B cell (primary cell): ENCODE measurements around the gene SPRED2. TPM values are rescaled to one million over a fixed set of nuclear protein-coding genes. Genes with fewer than 3 reads are reported as not detected.

Source experiments
- ATAC-seq: fragments of 200-7000 bp; cut with Tn5 transposase; one replicate; pipeline ENCODE4 v1.10.0; 2021; ENCODE audit warnings: low read depth, mild to moderate bottlenecking, moderate number of reproducible peaks, moderate library complexity
- CTCF ChIA-PET: fragments of 350-600 bp; sonication (Branson Sonifier 250); formaldehyde crosslinking; loops from one replicate; lab custom pipeline; 2021; ENCODE audit warnings: antibody characterized with exemption, inconsistent platforms; lab: Charles Lee
- POLR2A ChIA-PET: fragments of 350-600 bp; sonication (Branson Sonifier 250); formaldehyde crosslinking; loops from one replicate; lab custom pipeline; 2021; ENCODE audit warnings: antibody characterized with exemption; lab: Charles Lee
- DNase-seq: peaks from one replicate; pipeline ENCODE4 v3.0.0; 2013
- H2AFZ ChIP-seq: 2 replicates; pipeline ENCODE4 v1.6.1; 2012; ENCODE audit warnings: mild to moderate bottlenecking, low read depth, low read length; ENCODE audit not compliant: insufficient read depth, poor library complexity, severe bottlenecking
- H3K27ac ChIP-seq, 2 donors: 1 replicate in 1 of 2; 2 replicates in 1 of 2; pipeline ENCODE4 v1.5.1; 2012 to 2013; ENCODE audit warnings: low read length in 2 of 2, mild to moderate bottlenecking in 2 of 2, moderate library complexity in 1 of 2
- H3K27me3 ChIP-seq, 4 experiments: fragments of 200-600 bp in 1 of 4; sonication (generic) in 1 of 4; replicated peaks in 1 of 4; 1 replicate in 2 of 4; 2 replicates in 2 of 4; pipeline versions ENCODE4 v1.6.1 to v1.7.0; 2013 to 2016; ENCODE audit warnings: low read length in 3 of 4, mild to moderate bottlenecking in 2 of 4, mixed read lengths in 1 of 4, moderate library complexity in 1 of 4; ENCODE audit not compliant: insufficient read depth in 4 of 4, control insufficient read depth in 3 of 4; ENCODE audit errors: control extremely low read depth in 1 of 4
- H3K36me3 ChIP-seq, 2 experiments: replicated peaks in 1 of 2; 1 replicate in 1 of 2; 2 replicates in 1 of 2; pipeline versions ENCODE4 v1.6.1 to v1.7.1; 2013; ENCODE audit warnings: low read length in 1 of 2; ENCODE audit not compliant: insufficient read depth in 2 of 2, control insufficient read depth in 1 of 2; ENCODE audit errors: control extremely low read depth in 1 of 2, extremely low read depth in 1 of 2
- H3K4me1 ChIP-seq, 2 donors: fragments of 200-600 bp in 1 of 2; sonication (generic) in 1 of 2; 1 replicate in 1 of 2; 2 replicates in 1 of 2; pipeline versions ENCODE4 v1.5.1 to v1.6.1; 2013 to 2017; ENCODE audit warnings: low read length in 2 of 2; ENCODE audit not compliant: control insufficient read depth in 2 of 2, insufficient read depth in 2 of 2
- H3K4me2 ChIP-seq: replicated peaks from 2 replicates; pipeline ENCODE3; 2012; ENCODE audit warnings: mild to moderate bottlenecking, low read depth, low read length; ENCODE audit not compliant: poor library complexity, severe bottlenecking
- H3K4me3 ChIP-seq, 5 experiments: fragments of 200-600 bp in 1 of 5; sonication (generic) in 1 of 5; 1 replicate in 3 of 5; 2 replicates in 2 of 5; pipeline versions ENCODE4 v1.5.1 to v1.7.0; 2011 to 2016; ENCODE audit warnings: low read length in 4 of 5, mild to moderate bottlenecking in 4 of 5, low read depth in 2 of 5, control low read depth in 1 of 5, moderate library complexity in 1 of 5; ENCODE audit not compliant: insufficient read depth in 1 of 5; ENCODE audit errors: control extremely low read depth in 1 of 5, extremely low read depth in 1 of 5
- H3K79me2 ChIP-seq: fragments of 200-600 bp; sonication (generic); one replicate; pipeline ENCODE4 v1.6.0; 2016; ENCODE audit warnings: low read length; ENCODE audit not compliant: control insufficient read depth, insufficient read depth
- H3K9ac ChIP-seq: fragments of 200-600 bp; sonication (generic); 2 replicates; pipeline ENCODE4 v1.6.1; 2017; ENCODE audit warnings: mild to moderate bottlenecking, low read length, moderate library complexity
- H3K9me3 ChIP-seq, 3 donors: one replicate each; pipeline versions ENCODE4 v1.6.1 to v1.7.1; 2013; ENCODE audit warnings: low read length in 2 of 3; ENCODE audit not compliant: control insufficient read depth in 2 of 3, insufficient read depth in 1 of 3; ENCODE audit errors: control extremely low read depth in 1 of 3
- H4K20me1 ChIP-seq: 2 replicates; pipeline ENCODE4 v1.6.0; 2012; ENCODE audit warnings: mild to moderate bottlenecking, low read length; ENCODE audit not compliant: insufficient read depth, control insufficient read depth, poor library complexity, severe bottlenecking
- H3K27ac Mint-ChIP-seq: one replicate; pipeline ENCODE4 v1.8.0; 2021; ENCODE audit warnings: mixed read lengths
- H3K27me3 Mint-ChIP-seq: one replicate; pipeline ENCODE4 v1.8.0; 2021; ENCODE audit warnings: mixed read lengths
- H3K4me1 Mint-ChIP-seq: one replicate; pipeline ENCODE4 v1.8.0; 2021; ENCODE audit warnings: mixed read lengths
- H3K4me3 Mint-ChIP-seq: one replicate; pipeline ENCODE4 v1.8.0; 2021; ENCODE audit warnings: mixed read lengths
- H3K9me3 Mint-ChIP-seq: one replicate; pipeline ENCODE4 v1.8.0; 2022; ENCODE audit warnings: mixed read lengths; ENCODE audit not compliant: insufficient read depth
- EZH2 ChIP-seq: IDR thresholded peaks from 2 replicates; pipeline ENCODE4 v1.6.1; 2012; ENCODE audit warnings: borderline replicate concordance, low read depth, mild to moderate bottlenecking, moderate library complexity, low read length; ENCODE audit not compliant: insufficient read depth, poor library complexity, severe bottlenecking
- WGBS: methylation state at CpG from one replicate; pipeline ENCODE4 v1.1.5; 2013; ENCODE audit warnings: missing lambda C conversion rate; ENCODE audit not compliant: insufficient coverage; 5-methylcytosine and 5-hydroxymethylcytosine counted together
- intact Hi-C: fragments of 100-400 bp; cut with micrococcal nuclease; formaldehyde crosslinking; loops from one replicate; pipeline ENCODE4 v1.10.0; 2022
- polyA plus RNA-seq: library from polyadenylated mRNA; depleted of rRNA; stranded (reverse); fragments of >200 nt; gene quantifications from 2 replicates; pipeline ENCODE4 v1.2.3, GENCODE V29; 2012
- total RNA-seq, 2 donors: library from RNA; stranded (reverse); fragments of 120-200 nt in 1 of 2; gene quantifications; 1 replicate in 1 of 2; 2 replicates in 1 of 2; pipeline versions ENCODE4 v1.2.3 to v1.2.4, GENCODE V29; 2013 to 2022
- TF ChIP-seq, protein P1 (sequence below): fragments of 200-600 bp; IDR thresholded peaks from one replicate; pipeline ENCODE4 v1.8.0; 2022; ENCODE audit warnings: antibody characterized with exemption, mild to moderate bottlenecking

SPRED2 gene
- total and polyA plus RNA-seq, 2 donors (not counting 1 experiment from before 2014, with no cell fraction given): 0.40 to 1.3 TPM

GRCh38 chr2:65267008-65267407 lies 165.4 kb downstream of the SPRED2 start:
- Histone ChIP-seq H3K36me3 (peaks cover 16 to 76% of the 10 kb centered on the region in 2 experiments), H3K4me1 (no peaks in the 10 kb centered on the region), H4K20me1 (peaks cover 63% of the 10 kb centered on the region), H3K27ac (no peak overlapping the region), H3K4me2 (no peak overlapping the region), H2AFZ (no peak overlapping the region), H3K9ac (no peak overlapping the region), H3K9me3 (no peaks in the 10 kb centered on the region), H3K79me2 (peaks cover 8% of the 10 kb centered on the region), H3K27me3 (no peaks in the 10 kb centered on the region), H3K4me3 (no peak overlapping the region)
- DNase-seq: no peak
- intact Hi-C loops: loop anchor here (5.0 kb wide), 1 partner anchor 165 kb away; the partner anchor contains the start of gene SPRED2
- no peak for TF ChIP-seq EZH2
- TF ChIP-seq, protein P1, sequence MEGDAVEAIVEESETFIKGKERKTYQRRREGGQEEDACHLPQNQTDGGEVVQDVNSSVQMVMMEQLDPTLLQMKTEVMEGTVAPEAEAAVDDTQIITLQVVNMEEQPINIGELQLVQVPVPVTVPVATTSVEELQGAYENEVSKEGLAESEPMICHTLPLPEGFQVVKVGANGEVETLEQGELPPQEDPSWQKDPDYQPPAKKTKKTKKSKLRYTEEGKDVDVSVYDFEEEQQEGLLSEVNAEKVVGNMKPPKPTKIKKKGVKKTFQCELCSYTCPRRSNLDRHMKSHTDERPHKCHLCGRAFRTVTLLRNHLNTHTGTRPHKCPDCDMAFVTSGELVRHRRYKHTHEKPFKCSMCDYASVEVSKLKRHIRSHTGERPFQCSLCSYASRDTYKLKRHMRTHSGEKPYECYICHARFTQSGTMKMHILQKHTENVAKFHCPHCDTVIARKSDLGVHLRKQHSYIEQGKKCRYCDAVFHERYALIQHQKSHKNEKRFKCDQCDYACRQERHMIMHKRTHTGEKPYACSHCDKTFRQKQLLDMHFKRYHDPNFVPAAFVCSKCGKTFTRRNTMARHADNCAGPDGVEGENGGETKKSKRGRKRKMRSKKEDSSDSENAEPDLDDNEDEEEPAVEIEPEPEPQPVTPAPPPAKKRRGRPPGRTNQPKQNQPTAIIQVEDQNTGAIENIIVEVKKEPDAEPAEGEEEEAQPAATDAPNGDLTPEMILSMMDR: no peak
- no peak overlapping the region for H3K4me3 Mint-ChIP-seq
- H3K27me3 Mint-ChIP-seq: no peaks in the 10 kb centered on the region
- ChIA-PET CTCF (interaction anchor here (1.2 to 3.8 kb wide), 4 partner anchors 11 to 307 kb away, joined by 3 to 17 read pairs (median 4); partner anchors contain the start of gene CEP68), POLR2A (no interaction called here)
- H3K9me3 Mint-ChIP-seq: no peaks in the 10 kb centered on the region
- ATAC-seq: no peak
- H3K4me1 Mint-ChIP-seq: peaks cover 2% of the 10 kb centered on the region
- no CpG with 5 or more reads among the region's 1 CpG for WGBS
- no peak overlapping the region for H3K27ac Mint-ChIP-seq

- no peak overlapping the region for H3K4me2 ChIP-seq
Measured at GRCh38 chr2:65265671-65266045, 166.7 kb downstream of the SPRED2 start.

More at GRCh38 chr2:65265671-65266045, 166.7 kb downstream of the SPRED2 start:
- Mint-ChIP-seq H3K27me3 (no peaks in the 10 kb centered on the region), H3K27ac (no peak overlapping the region), H3K9me3 (no peaks in the 10 kb centered on the region), H3K4me1 (peaks cover 2% of the 10 kb centered on the region), H3K4me3 (no peak overlapping the region)
- no peak for ATAC-seq
- POLR2A ChIA-PET: no interaction called here
- no peak for DNase-seq
- Histone ChIP-seq H4K20me1 (peaks cover 65% of the 10 kb centered on the region), H3K4me1 (no peaks in the 10 kb centered on the region), H3K4me3 (no peak overlapping the region), H3K36me3 (peaks cover 22 to 76% of the 10 kb centered on the region in 2 experiments), H2AFZ (no peak overlapping the region), H3K79me2 (peaks cover 8% of the 10 kb centered on the region), H3K9ac (no peak overlapping the region), H3K27ac (no peak overlapping the region), H3K27me3 (no peaks in the 10 kb centered on the region), H3K9me3 (no peaks in the 10 kb centered on the region)
- CTCF ChIA-PET: interaction anchor here (0.7 to 3.8 kb wide), 9 partner anchors 11 to 309 kb away, joined by 3 to 17 read pairs (median 5); partner anchors contain the start of gene CEP68
- TF ChIP-seq EZH2: no peak
- TF ChIP-seq, protein P1: no peak
- intact Hi-C loops: loop anchor here (1.0 to 5.0 kb wide), 3 partner anchors 167 to 308 kb away; partner anchors contain the start of gene SPRED2
